Activated naive CD8-positive, alpha-beta T cell treated with anti-CD3 and anti-CD28 coated beads, Interleukin-2, amount 50 U/mL, for 16 hours (primary cell): ENCODE data around the gene PRSS50.

ENCODE experiments used
- DNase-seq: peaks from one replicate; pipeline ENCODE4 v3.0.0-alpha.2; 2020; ENCODE audit warnings: low read depth, low spot score

The PRSS50 gene

DNA sequence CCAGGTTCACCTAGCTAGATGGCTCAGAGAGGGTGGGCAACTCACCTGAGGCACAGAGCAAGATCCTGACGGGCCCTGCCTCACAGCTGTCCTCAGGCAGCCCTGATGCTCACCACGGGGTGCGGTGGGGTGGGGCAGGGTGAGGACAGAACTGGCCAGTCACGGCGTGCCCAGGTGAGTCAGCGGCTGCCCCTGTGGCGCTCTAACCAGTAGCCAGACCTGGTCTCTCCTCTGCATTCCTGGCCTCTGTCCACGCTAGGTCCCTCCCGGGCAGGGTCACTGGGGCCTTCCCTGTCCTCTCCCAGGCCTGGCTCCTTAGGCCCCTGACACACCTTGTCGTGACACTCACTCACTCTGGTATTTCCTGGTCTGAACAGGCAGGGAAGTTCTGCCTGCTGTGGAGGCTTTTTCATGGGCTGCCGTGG lies 25.1 kb downstream of the PRSS50 start:
- DNase-seq: no peak

DNA sequence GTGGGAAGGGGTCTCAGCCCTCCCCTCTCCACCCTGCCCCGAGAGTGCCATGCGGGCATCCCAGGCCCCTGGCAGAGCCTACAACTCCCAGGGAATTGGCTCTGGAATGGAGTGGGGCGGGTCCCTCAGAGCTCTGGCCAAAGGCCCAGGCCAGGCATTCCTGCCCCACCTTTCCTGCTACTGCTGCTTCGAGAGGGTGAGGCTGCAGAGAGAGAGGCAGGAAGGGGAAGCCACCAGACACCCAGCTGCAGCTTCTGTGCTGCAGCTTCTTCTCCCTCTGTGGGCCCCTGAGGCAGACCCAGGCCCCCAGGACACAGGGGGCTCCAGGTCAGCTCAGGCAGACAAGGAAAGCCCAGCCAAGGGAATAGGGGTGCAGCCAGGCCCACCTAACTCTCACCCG lies 26.9 kb downstream of the PRSS50 start:
- no peak for DNase-seq

DNA sequence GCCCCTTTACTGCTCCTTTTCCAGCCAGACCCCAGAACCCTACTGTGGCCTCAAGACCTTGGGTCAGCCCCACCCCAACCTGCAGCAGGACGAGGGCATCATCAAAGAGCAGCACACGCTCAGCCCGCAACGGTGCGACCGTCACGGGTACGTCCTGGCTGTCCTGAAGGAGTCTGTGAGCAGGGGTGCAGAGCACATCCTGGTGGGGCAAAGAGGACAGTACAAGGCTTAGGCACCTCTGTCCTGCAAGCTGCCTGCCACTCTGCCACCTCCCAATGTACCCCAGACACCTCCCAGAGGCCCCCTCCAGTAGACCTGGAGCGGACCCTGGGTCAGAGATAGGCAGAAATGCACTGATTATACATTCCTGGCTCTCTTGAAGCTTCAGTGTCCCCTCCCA lies 32.2 kb downstream of the PRSS50 start:
- no peak for DNase-seq

- DNase-seq: no peak
Observed at GRCh38 chr3:46684891-46685290, 32.8 kb downstream of the PRSS50 start.

- no peak for DNase-seq
Observed at GRCh38 chr3:46682974-46683373, 34.7 kb downstream of the PRSS50 start.

GRCh38 chr3:46681856-46682540 lies 35.7 kb downstream of the PRSS50 start:
- no peak for DNase-seq

GRCh38 chr3:46681387-46681786 lies 36.3 kb downstream of the PRSS50 start:
- DNase-seq: no peak

DNA sequence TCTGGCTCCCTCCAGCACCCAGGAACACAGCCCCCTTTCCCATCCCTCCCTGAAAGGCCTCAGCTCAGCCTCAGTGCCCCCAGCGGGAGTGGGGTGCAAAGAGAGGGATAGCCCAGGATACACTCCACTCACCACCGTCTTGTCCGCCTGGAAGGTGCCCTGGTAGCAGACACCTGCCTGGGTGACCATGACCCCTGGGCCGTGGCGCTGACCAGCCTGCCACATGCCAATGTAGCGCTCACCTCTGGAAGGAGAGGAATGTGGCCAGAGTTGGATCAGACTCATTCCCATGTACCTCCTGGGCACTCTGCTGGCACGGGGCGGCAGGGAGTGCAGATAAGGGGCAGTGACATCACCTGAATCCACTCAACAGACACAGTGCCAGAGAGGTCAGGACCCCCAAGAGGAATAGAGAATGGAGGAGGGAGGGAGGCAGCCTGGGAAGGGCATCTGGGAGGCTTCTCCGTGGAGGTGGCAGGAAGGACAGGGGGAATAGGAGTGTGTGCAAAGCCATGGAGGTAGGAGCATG lies 37.3 kb downstream of the PRSS50 start:
- DNase-seq: no peak

GRCh38 chr3:46679681-46680080 lies 38.0 kb downstream of the PRSS50 start:
- no peak for DNase-seq

GRCh38 chr3:46678280-46678679 lies 39.4 kb downstream of the PRSS50 start:
- no peak for DNase-seq

DNA sequence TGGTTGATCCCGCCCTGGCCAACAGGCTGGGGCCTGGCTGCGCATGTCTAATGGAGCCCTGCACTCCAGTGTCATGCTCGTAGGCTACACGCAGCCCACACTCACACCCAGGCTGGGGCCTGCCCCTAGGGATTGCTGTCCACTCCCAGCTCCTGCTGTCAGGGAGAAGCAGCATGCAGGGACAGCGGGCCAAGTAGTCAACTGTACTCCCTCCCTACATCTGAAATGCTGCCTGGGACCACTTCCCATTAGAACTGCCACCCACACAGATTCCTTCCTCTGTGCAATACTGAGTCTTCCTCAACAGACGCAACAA lies 40.3 kb downstream of the PRSS50 start:
- no peak for DNase-seq

DNA sequence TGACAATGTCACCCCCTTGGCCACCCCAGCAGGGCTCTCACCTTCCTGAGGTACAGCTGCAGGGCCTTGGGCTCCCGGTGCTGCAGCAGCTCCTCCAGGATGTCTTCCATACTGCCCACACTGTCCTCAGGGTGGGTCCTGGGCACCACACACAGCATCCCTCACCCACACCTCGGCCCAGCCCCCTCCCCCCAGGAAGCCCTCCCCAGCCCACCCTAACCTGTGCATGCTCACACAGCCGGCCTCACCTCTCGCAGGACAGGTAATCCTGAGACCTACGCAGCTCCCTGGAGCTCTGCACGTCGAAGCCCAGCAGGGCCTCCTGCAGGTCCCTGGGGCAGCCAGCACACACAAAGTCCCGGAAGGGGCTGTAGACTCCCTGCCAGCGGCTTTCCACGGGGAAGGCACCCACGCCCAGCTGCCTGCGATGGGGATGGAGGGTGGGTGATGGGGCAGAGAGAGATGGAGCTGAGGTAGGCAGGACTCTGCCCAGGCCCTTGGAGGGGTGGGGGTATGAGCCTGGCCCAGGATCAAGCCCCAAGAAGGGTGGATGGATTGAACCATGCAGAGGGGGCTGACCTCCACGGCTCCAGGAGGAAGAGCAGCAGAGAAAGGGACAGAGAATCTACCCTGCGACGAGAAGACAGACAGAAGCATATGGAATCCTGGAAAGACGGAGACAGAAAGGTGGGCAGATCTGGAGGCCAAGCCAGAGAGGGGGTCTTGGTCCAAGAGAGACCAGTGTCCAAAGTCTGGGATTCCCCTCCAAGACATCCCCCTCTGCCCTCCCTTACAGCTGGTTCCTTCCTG lies 40.9 kb downstream of the PRSS50 start:
- DNase-seq: no peak

GRCh38 chr3:46675843-46676567 lies 41.7 kb downstream of the PRSS50 start:
- DNase-seq: no peak

GRCh38 chr3:46675426-46675825 lies 42.2 kb downstream of the PRSS50 start:
- no peak for DNase-seq

- DNase-seq: no peak
Observed at GRCh38 chr3:46674031-46674845, 43.4 kb downstream of the PRSS50 start.

GRCh38 chr3:46673151-46674030 lies 44.3 kb downstream of the PRSS50 start:
- no peak for DNase-seq

DNA sequence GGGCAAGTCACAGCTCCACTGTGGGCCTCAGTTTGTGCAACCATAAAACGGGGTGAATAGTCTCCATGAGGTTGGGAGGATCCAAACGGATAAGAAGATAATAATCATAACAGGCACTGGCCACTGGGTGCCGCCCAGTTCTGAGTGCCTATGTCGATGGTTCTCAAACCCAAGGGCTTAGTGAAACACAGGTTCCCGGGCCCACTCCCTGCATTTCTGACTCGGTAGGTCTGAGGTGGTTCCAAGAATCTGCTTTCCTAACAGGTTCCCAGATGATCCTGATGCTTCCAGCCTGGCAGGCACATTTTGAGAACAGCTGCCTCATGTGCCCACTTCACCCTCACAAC lies 45.3 kb downstream of the PRSS50 start:
- no peak for DNase-seq

DNA sequence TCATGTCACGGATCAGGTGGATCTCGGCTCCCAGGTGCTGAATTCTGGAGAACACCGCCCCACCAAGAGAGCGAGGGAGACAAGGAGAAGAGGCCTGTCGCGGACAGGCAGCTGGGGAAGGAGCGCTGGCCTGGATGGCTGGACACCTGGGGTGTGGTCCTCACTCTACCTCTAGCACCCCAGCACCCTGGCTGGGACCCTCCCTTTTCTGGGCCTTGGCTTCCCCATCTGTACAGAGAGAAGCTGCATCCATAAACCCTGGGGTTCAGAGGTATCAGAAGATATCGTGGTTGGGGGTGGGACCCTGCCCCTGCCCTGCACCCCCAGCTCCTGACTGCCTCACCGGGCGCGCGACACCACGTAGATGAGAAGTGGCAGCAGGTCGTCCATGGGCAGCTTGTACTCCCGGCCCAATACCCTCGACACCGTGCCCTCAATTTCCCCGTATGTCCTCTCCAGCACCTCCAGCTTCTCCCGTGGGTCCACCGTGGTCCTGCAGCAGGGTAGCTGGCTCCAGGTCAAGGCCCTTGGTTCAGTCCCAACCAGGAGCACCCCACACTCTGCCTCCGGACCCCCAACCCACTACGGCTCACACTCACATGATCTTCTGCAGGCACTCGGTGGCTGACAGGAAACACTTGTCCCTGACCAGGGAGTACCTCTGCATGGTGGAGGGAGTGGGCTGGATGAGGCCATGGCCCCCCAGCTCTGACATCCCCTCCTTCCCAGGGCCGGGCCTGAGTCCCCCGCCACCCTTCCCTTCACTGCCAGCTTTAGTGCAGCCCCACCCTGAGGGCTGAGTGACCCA lies 45.9 kb downstream of the PRSS50 start:
- no peak for DNase-seq

DNA sequence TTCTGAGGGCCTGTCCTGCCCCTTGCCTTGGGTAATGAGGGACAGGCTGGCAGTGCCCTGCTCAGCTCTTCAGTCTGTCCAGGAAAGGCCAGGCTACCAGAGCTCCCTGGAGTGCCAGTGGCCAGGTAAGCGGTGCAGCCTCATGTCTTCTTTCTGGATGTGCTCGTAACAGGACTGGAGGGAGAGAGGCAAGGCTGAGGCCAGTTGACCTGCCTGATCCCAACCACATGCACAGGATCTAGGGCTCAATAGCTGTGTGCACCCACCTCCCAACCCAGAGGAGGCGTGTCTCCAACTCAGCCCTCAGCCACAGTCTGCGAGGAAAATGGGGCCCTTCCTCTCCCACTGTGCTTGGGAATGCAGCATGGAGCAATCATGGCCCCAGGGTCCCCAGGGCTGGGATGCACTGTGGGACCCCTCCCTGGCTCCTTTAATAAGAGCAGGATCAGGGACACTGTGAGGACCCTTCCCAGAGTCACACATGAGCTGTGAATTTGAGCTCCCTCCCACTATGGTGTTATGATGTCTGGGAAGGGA lies 46.7 kb downstream of the PRSS50 start:
- no peak for DNase-seq
